H1 (cell line): ENCODE measurements around the gene MITF. TPM values are rescaled to one million over a fixed set of nuclear protein-coding genes. Genes with fewer than 3 reads are reported as not detected.

ENCODE experiments used
- CTCF ChIA-PET: fragments of 300-600 bp; sonication (Branson Sonifier 250); formaldehyde crosslinking; loops from one replicate; lab custom pipeline; 2021; ENCODE audit not compliant: partially characterized antibody; lab: Charles Lee
- POLR2A ChIA-PET: fragments of 300-600 bp; sonication (Branson Sonifier 250); formaldehyde crosslinking; loops from one replicate; lab custom pipeline; 2021; ENCODE audit warnings: inconsistent platforms; ENCODE audit not compliant: partially characterized antibody; lab: Charles Lee
- DNase-seq, 2 experiments: peaks; one replicate each; pipeline versions ENCODE4 v3.0.0 to v3.0.0-alpha.2; 2010 to 2022; ENCODE audit warnings: low spot score in 2 of 2, low read depth in 1 of 2, mixed read lengths in 1 of 2
- FAIRE-seq: peaks from 2 replicates; lab custom pipeline; 2011; peaks lifted over from hg19 to GRCh38; lab: Jason Lieb, UNC
- H2AFZ ChIP-seq: 2 replicates; pipeline ENCODE4 v1.8.1; 2012; ENCODE audit warnings: low read length, inconsistent platforms
- H2AK5ac ChIP-seq: 2 replicates; pipeline ENCODE4 v1.6.1; 2013; ENCODE audit warnings: low read depth, low read length
- H2BK120ac ChIP-seq: replicated peaks from 2 replicates; pipeline ENCODE3; 2013; ENCODE audit warnings: low read depth, low read length, inconsistent platforms
- H2BK12ac ChIP-seq: 2 replicates; pipeline ENCODE4 v1.6.1; 2013; ENCODE audit warnings: low read depth, low read length
- H2BK15ac ChIP-seq: 2 replicates; pipeline ENCODE4 v1.6.1; 2013; ENCODE audit warnings: low read length
- H2BK20ac ChIP-seq: 2 replicates; pipeline ENCODE4 v1.6.1; 2013; ENCODE audit warnings: low read length
- H2BK5ac ChIP-seq: 2 replicates; pipeline ENCODE4 v1.6.1; 2013; ENCODE audit warnings: low read depth, low read length
- H3K14ac ChIP-seq: 2 replicates; pipeline ENCODE4 v1.6.1; 2013; ENCODE audit warnings: inconsistent platforms; ENCODE audit not compliant: insufficient read length
- H3K18ac ChIP-seq: 2 replicates; pipeline ENCODE4 v1.6.1; 2013; ENCODE audit warnings: low read length; ENCODE audit errors: extremely low read depth
- H3K23ac ChIP-seq: 2 replicates; pipeline ENCODE4 v1.6.1; 2013; ENCODE audit warnings: inconsistent platforms; ENCODE audit not compliant: insufficient read length
- H3K23me2 ChIP-seq: 2 replicates; pipeline ENCODE4 v1.6.1; 2013; ENCODE audit warnings: low read depth, low read length
- H3K27ac ChIP-seq: 2 replicates; pipeline ENCODE4 v1.6.1; 2011; ENCODE audit warnings: low read depth, low read length, inconsistent platforms
- H3K27me3 ChIP-seq, 4 experiments: replicated peaks in 1 of 4; 1 replicate in 1 of 4; 2 replicates in 3 of 4; pipeline versions ENCODE4 v1.6.1 to v1.8.1; 2011 to 2013; ENCODE audit warnings: low read length in 3 of 4, mild to moderate bottlenecking in 3 of 4, inconsistent platforms in 2 of 4, mixed read lengths in 2 of 4, moderate library complexity in 1 of 4; ENCODE audit not compliant: control insufficient read depth in 3 of 4, insufficient read depth in 3 of 4; ENCODE audit errors: extremely low read depth in 1 of 4
- H3K36me3 ChIP-seq, 4 experiments: 2 replicates each; pipeline versions ENCODE4 v1.6.1 to v1.8.1; 2011 to 2013; ENCODE audit warnings: mild to moderate bottlenecking in 4 of 4, low read length in 3 of 4, moderate library complexity in 2 of 4, control low read depth in 1 of 4, inconsistent platforms in 1 of 4; ENCODE audit not compliant: insufficient read depth in 4 of 4, control insufficient read depth in 2 of 4
- H3K4ac ChIP-seq: replicated peaks from 2 replicates; pipeline ENCODE3; 2013; ENCODE audit warnings: low read length, low read depth, mixed read lengths, inconsistent platforms; ENCODE audit not compliant: insufficient read length
- H3K4me1 ChIP-seq, 4 experiments: replicated peaks in 1 of 4; 1 replicate in 1 of 4; 2 replicates in 3 of 4; pipeline versions ENCODE4 v1.6.1 to v1.8.1; 2011 to 2013; ENCODE audit warnings: low read length in 3 of 4, inconsistent platforms in 2 of 4, mixed read lengths in 1 of 4; ENCODE audit not compliant: insufficient read depth in 4 of 4, control insufficient read depth in 3 of 4
- H3K4me2 ChIP-seq, 2 experiments: 2 replicates each; pipeline versions ENCODE4 v1.6.1 to v1.8.1; 2011 to 2013; ENCODE audit warnings: low read depth in 2 of 2, low read length in 2 of 2, control low read depth in 1 of 2, inconsistent platforms in 1 of 2, mild to moderate bottlenecking in 1 of 2; ENCODE audit not compliant: insufficient read depth in 1 of 2
- H3K4me3 ChIP-seq, 4 experiments: fragments of 200-600, 300-600 bp in 1 of 4; sonication (generic), shearing (Covaris generic), sonication (Bioruptor Twin) in 1 of 4; 2 replicates each; pipeline versions ENCODE4 v1.5.1 to v1.8.1; 2011 to 2016; ENCODE audit warnings: low read length in 4 of 4, low read depth in 3 of 4, control low read depth in 2 of 4, inconsistent platforms in 2 of 4, mild to moderate bottlenecking in 2 of 4, mixed read lengths in 1 of 4, moderate library complexity in 1 of 4; ENCODE audit not compliant: insufficient read depth in 2 of 4; ENCODE audit errors: extremely low read depth in 1 of 4
- H3K56ac ChIP-seq: replicated peaks from 2 replicates; pipeline ENCODE3; 2013; ENCODE audit warnings: low read depth, mild to moderate bottlenecking, mixed read lengths, low read length, inconsistent platforms; ENCODE audit not compliant: insufficient read length
- H3K79me1 ChIP-seq: 2 replicates; pipeline ENCODE4 v1.6.1; 2013; ENCODE audit warnings: low read depth, low read length, control low read depth
- H3K79me2 ChIP-seq, 2 experiments: 2 replicates each; pipeline versions ENCODE4 v1.6.1 to v1.8.1; 2012 to 2013; ENCODE audit warnings: low read length in 2 of 2, mild to moderate bottlenecking in 2 of 2, inconsistent platforms in 1 of 2; ENCODE audit not compliant: insufficient read depth in 2 of 2, control insufficient read depth in 1 of 2
- H3K9ac ChIP-seq, 4 experiments: replicated peaks in 1 of 4; 1 replicate in 1 of 4; 2 replicates in 3 of 4; pipeline versions ENCODE4 v1.6.1 to v1.8.1; 2011 to 2013; ENCODE audit warnings: low read depth in 3 of 4, low read length in 3 of 4, control low read depth in 2 of 4, mild to moderate bottlenecking in 2 of 4, moderate library complexity in 2 of 4, inconsistent platforms in 1 of 4; ENCODE audit errors: extremely low read depth in 1 of 4
- H3K9me3 ChIP-seq, 2 experiments: 2 replicates each; pipeline versions ENCODE4 v1.6.1 to v1.8.1; 2012 to 2013; ENCODE audit warnings: mild to moderate bottlenecking in 2 of 2, moderate library complexity in 2 of 2, control low read depth in 1 of 2, inconsistent platforms in 1 of 2, low read depth in 1 of 2, low read length in 1 of 2, mixed read lengths in 1 of 2; ENCODE audit not compliant: insufficient read depth in 2 of 2
- H4K20me1 ChIP-seq, 2 experiments: replicated peaks in 1 of 2; 2 replicates each; pipeline versions ENCODE3 to v1.8.1; 2011 to 2013; ENCODE audit warnings: inconsistent platforms in 2 of 2, low read length in 2 of 2, mild to moderate bottlenecking in 1 of 2; ENCODE audit not compliant: insufficient read depth in 2 of 2, control insufficient read depth in 1 of 2
- H4K5ac ChIP-seq: 2 replicates; pipeline ENCODE4 v1.6.1; 2013; ENCODE audit warnings: low read length, low read depth, mixed read lengths, inconsistent platforms; ENCODE audit not compliant: insufficient read length
- H4K8ac ChIP-seq: 2 replicates; pipeline ENCODE4 v1.8.0; 2013; ENCODE audit warnings: mild to moderate bottlenecking, moderate library complexity, low read length, inconsistent platforms; ENCODE audit not compliant: insufficient read depth; ENCODE audit errors: extremely low read depth
- H4K91ac ChIP-seq: replicated peaks from 2 replicates; pipeline ENCODE3; 2013; ENCODE audit warnings: low read length, mixed read lengths, inconsistent platforms; ENCODE audit not compliant: insufficient read length
- CBX5 ChIP-seq: fragments of 300-800, 300-1000 bp; sonication (generic); IDR thresholded peaks from 2 replicates; pipeline ENCODE4 v1.7.1; 2016; ENCODE audit warnings: antibody characterized with exemption, low read length, low read depth
- CBX8 ChIP-seq: fragments of 300-800, 300-1000 bp; sonication (generic); IDR thresholded peaks from 2 replicates; pipeline ENCODE4 v1.7.1; 2016; ENCODE audit warnings: low read depth, low read length, borderline replicate concordance
- CEBPB ChIP-seq: IDR thresholded peaks from 2 replicates; pipeline ENCODE4 v1.6.1; 2012; ENCODE audit warnings: low read depth, low read length
- CREB1 ChIP-seq: IDR thresholded peaks from 2 replicates; pipeline ENCODE4 v1.6.1; 2012; ENCODE audit warnings: inconsistent platforms
- CTBP2 ChIP-seq: IDR thresholded peaks from 2 replicates; pipeline ENCODE4 v1.7.0; 2011; ENCODE audit warnings: borderline replicate concordance, mild to moderate bottlenecking, moderate library complexity, mixed read lengths, low read length; ENCODE audit not compliant: insufficient read depth, insufficient read length
- EGR1 ChIP-seq: IDR thresholded peaks from 2 replicates; pipeline ENCODE4 v1.6.1; 2011; ENCODE audit warnings: low read depth, low read length, borderline replicate concordance
- KDM4A ChIP-seq: IDR thresholded peaks from one replicate; pipeline ENCODE4 v1.7.1; 2012; ENCODE audit warnings: low read depth, mild to moderate bottlenecking, moderate library complexity, low read length, inconsistent platforms; ENCODE audit not compliant: severe bottlenecking
- PHF8 ChIP-seq: fragments of 200-600 bp; sonication (generic); conservative IDR thresholded peaks from 2 replicates; pipeline ENCODE4 v1.7.1; 2012; ENCODE audit warnings: low read depth, mild to moderate bottlenecking, inconsistent platforms, low read length, moderate library complexity
- SAP30 ChIP-seq: fragments of 300-600 bp; sonication (generic); IDR thresholded peaks from 2 replicates; pipeline ENCODE4 v1.7.1; 2012; ENCODE audit warnings: low read length, moderate library complexity, mild to moderate bottlenecking, inconsistent platforms; ENCODE audit not compliant: insufficient read depth, insufficient replicate concordance
- SIRT6 ChIP-seq: IDR thresholded peaks from one replicate; pipeline ENCODE4 v1.7.1; 2012; ENCODE audit warnings: low read length, inconsistent platforms
- WGBS, 2 experiments: shearing (Covaris generic) in 1 of 2; methylation state at CpG; one replicate each; pipeline versions ENCODE4 v1.1.6 to v1.1.7; 2013 to 2015; ENCODE audit warnings: low lambda C conversion rate in 2 of 2, mixed read lengths in 2 of 2, inconsistent platforms in 1 of 2, low coverage in 1 of 2, missing lambda C conversion rate in 1 of 2; ENCODE audit not compliant: insufficient replicate concordance in 2 of 2, insufficient coverage in 1 of 2, insufficient read length in 1 of 2; ENCODE audit errors: extremely low coverage in 1 of 2, missing lambda C conversion rate in 1 of 2; 5-methylcytosine and 5-hydroxymethylcytosine counted together
- polyA plus RNA-seq, 7 experiments: library from polyadenylated mRNA; depleted of rRNA in 3 of 7; stranded (reverse) in 5 of 7; unstranded in 2 of 7; fragments of >200 nt in 5 of 7; fragments of 200-250 nt in 2 of 7; gene quantifications; 1 replicate in 5 of 7; 2 replicates in 1 of 7; 4 replicates in 1 of 7; pipeline versions ENCODE4 v1.2.1 to v1.2.3, GENCODE V29; 2011 to 2013; ENCODE audit warnings: missing spikeins in 2 of 7, mixed read lengths in 2 of 7
- total RNA-seq: library from RNA; stranded (reverse); fragmentation: NEBNext Ultra II Directional; extraction: Animal tissue kit (Norgen Biotek cat#: 25700); gene quantifications from 2 replicates; pipeline ENCODE4 v1.2.1, GENCODE V29; 2021
- TF ChIP-seq, protein P1 (sequence below): IDR thresholded peaks from 2 replicates; pipeline ENCODE4 v1.6.1; 2011; ENCODE audit warnings: low read length, improper control_type of control experiment

MITF gene
- total and polyA plus RNA-seq, 2 of the 8 experiments (the other 6 are each of a cell fraction or from before 2014, with no cell fraction given): 0.53 to 1.4 TPM

- Histone ChIP-seq H2BK5ac (no peak overlapping the region), H2BK20ac (no peak overlapping the region), H4K8ac (no peak overlapping the region), H3K14ac (no peak overlapping the region), H4K20me1 (no peaks in the 10 kb centered on the region), H3K36me3 (no peaks in the 10 kb centered on the region), H3K23ac (no peak overlapping the region), H2BK12ac (no peak overlapping the region), H3K9ac (no peak overlapping the region), H3K23me2 (no peaks in the 10 kb centered on the region), H2BK120ac (no peak overlapping the region), H2AFZ (no peak overlapping the region; the same call in 1 of the 2 replicates), H3K4me3 (no peak overlapping the region), H3K27ac (no peak overlapping the region), H4K5ac (no peak overlapping the region), H2BK15ac (no peak overlapping the region), H2AK5ac (no peak overlapping the region), H3K9me3 (no peaks in the 10 kb centered on the region), H3K4ac (no peak overlapping the region), H3K18ac (no peak overlapping the region), H3K56ac (no peak overlapping the region), H3K79me1 (no peaks in the 10 kb centered on the region), H3K27me3 (no peaks in the 10 kb centered on the region), H3K4me1 (no peaks in the 10 kb centered on the region), H3K79me2 (no peaks in the 10 kb centered on the region), H4K91ac (no peak overlapping the region), H3K4me2 (no peak overlapping the region)
- DNase-seq (no peak), FAIRE-seq (no peak)
- TF ChIP-seq SIRT6: no peak
- no peak for TF ChIP-seq EGR1
- no peak for TF ChIP-seq PHF8
- TF ChIP-seq CBX8: no peak
- TF ChIP-seq CREB1: no peak
- no peak for TF ChIP-seq CEBPB
- no peak for TF ChIP-seq KDM4A
- TF ChIP-seq CTBP2: no peak
- TF ChIP-seq CBX5: no peak
- no peak for TF ChIP-seq SAP30
- TF ChIP-seq, protein P1, sequence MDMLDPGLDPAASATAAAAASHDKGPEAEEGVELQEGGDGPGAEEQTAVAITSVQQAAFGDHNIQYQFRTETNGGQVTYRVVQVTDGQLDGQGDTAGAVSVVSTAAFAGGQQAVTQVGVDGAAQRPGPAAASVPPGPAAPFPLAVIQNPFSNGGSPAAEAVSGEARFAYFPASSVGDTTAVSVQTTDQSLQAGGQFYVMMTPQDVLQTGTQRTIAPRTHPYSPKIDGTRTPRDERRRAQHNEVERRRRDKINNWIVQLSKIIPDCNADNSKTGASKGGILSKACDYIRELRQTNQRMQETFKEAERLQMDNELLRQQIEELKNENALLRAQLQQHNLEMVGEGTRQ: no peak
- ChIA-PET POLR2A (no interaction called here), CTCF (interaction anchor here (0.6 to 1.5 kb wide), 2 partner anchors 11 to 1691 kb away, joined by 3 read pairs; no protein-coding TSS in a partner anchor)
- WGBS, 2 experiments: 88% methylated on average over 3 of the region's 3 CpGs; no CpG with 5 or more reads in 1 of the 2 experiments
These were observed 13.2 kb upstream of the MITF start for GRCh38 chr3:69725994-69726571.
